HL-60 (cell line): ENCODE results near the gene APOM.

Source experiments
- DNase-seq, 2 experiments: peaks; one replicate each; pipeline ENCODE4 v3.0.0-alpha.2; 2010 to 2020; ENCODE audit warnings: low read depth in 1 of 2, low spot score in 1 of 2
- H3K27ac ChIP-seq: fragments of 250-450 bp; sonication (Bioruptor Pico); replicated peaks from 2 replicates; pipeline ENCODE4 v1.5.1; 2020; ENCODE audit warnings: mild to moderate bottlenecking, moderate library complexity
- H3K27me3 ChIP-seq: fragments of 250-450 bp; sonication (Bioruptor Pico); 2 replicates; pipeline ENCODE4 v1.5.1; 2021; ENCODE audit warnings: mild to moderate bottlenecking, moderate library complexity; ENCODE audit not compliant: insufficient read depth, poor library complexity, severe bottlenecking
- H3K4me3 ChIP-seq: replicated peaks from 2 replicates; pipeline ENCODE4 v1.5.1; 2011; ENCODE audit warnings: mild to moderate bottlenecking, control low read depth, low read length; ENCODE audit not compliant: insufficient read depth
- CTCF ChIP-seq: IDR thresholded peaks from one replicate; pipeline ENCODE4 v1.5.1; 2011; ENCODE audit warnings: low read length, control low read depth, inconsistent platforms; ENCODE audit not compliant: insufficient read depth
- GABPA ChIP-seq: IDR thresholded peaks from 2 replicates; pipeline ENCODE4 v1.6.1; 2012; ENCODE audit warnings: low read depth
- POLR2AphosphoS5 ChIP-seq: IDR thresholded peaks from 2 replicates; pipeline ENCODE4 v1.6.1; 2012; ENCODE audit warnings: low read depth
- REST ChIP-seq: IDR thresholded peaks from 2 replicates; pipeline ENCODE4 v1.6.1; 2012; ENCODE audit warnings: low read depth; ENCODE audit not compliant: insufficient replicate concordance
- SPI1 ChIP-seq: IDR thresholded peaks from 2 replicates; pipeline ENCODE4 v1.6.1; 2012; ENCODE audit warnings: low read depth, mild to moderate bottlenecking, borderline replicate concordance

The APOM gene

DNA sequence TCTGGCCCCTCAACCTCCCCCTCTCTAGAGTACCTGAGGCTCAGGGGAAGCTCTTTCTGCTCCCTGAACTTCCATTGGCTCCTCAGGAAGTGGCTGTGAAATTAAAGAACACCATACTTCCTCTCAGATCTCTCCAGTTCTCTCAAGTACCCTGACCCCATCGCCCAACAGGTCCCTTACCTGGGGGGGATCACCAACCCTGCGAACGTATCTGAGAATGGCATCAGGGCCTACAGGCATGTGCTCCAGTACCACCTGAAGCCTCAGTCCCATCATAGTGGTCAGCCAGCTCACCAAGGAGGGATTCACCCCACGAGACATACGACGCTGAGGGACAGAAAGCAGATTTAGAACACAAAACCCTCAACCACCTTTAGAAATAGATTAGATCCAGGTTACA, 15.1 kb upstream of the APOM start:
- Histone ChIP-seq H3K27ac (no peak overlapping the region), H3K4me3 (no peak overlapping the region), H3K27me3 (no peaks in the 10 kb centered on the region)
- TF ChIP-seq POLR2AphosphoS5 (no peak), REST (no peak), CTCF (no peak), SPI1 (no peak), GABPA (no peak)
- DNase-seq, result no peak

DNA sequence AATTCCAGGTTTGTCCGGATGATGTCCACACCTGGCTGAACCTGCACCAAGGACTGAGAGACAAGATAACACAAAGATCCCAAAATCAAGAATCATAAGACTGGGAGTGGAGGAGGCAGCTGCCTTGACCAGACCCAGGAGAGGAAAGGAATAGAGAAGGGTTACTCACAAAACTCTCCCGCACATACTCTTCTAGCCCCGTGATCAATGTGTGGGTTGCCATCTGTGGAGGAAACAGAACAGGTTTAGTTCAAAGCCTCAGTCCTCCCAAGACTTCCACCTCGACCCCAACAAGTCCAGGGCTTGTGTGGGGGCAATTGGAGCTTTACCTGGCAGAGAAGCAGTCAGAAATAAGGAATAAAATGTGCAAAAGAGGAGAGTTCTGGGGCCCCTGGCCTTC, 14.3 kb upstream of the APOM start:
- no peak overlapping the region for H3K27ac ChIP-seq
- TF ChIP-seq SPI1 (no peak), REST (no peak), GABPA (no peak), POLR2AphosphoS5 (no peak), CTCF (no peak)

GRCh38 chr6:31642798-31643570, 12.7 kb upstream of the APOM start:
- H3K4me3 ChIP-seq, result no peak overlapping the region
- TF ChIP-seq REST, result no peak
- TF ChIP-seq CTCF, result no peak
- TF ChIP-seq POLR2AphosphoS5, result no peak
- no peak for TF ChIP-seq SPI1
- TF ChIP-seq GABPA, result no peak
- DNase-seq, result no peak
- no peak overlapping the region for H3K27ac ChIP-seq
- H3K27me3 ChIP-seq, result no peaks in the 10 kb centered on the region

More for the DNA sequence above, 14.3 kb upstream of the APOM start:
- no peak for DNase-seq
- no peaks in the 10 kb centered on the region for H3K27me3 ChIP-seq
- H3K4me3 ChIP-seq, result no peak overlapping the region
